HG02678 (cell line): Measurements from ENCODE around the gene NRTN.
"Not testable (repeated sequence)": the region's sequence is repeated elsewhere in the genome, so short reads cannot be mapped to it uniquely, and the experiment has no call there.

Source experiments
- ATAC-seq: cut with Tn5 transposase; IDR thresholded peaks from one replicate; pipeline ENCODE4 v1.9.1; 2021; ENCODE audit warnings: mild to moderate bottlenecking, moderate library complexity; ENCODE audit not compliant: unreplicated experiment

The NRTN gene

GRCh38 chr19:5804516-5805461, at the start of gene NRTN:
Gene NRTN (plus strand): TSS chr19:5805067. CDS start chr19:5824166, 19,099 bp downstream.
- no peak for ATAC-seq

- ATAC-seq = no peak
These were observed 42.2 kb upstream of the NRTN start for GRCh38 chr19:5762608-5763217.

- no peak for ATAC-seq
These were observed 39.6 kb upstream of the NRTN start for GRCh38 chr19:5765220-5765619.

- ATAC-seq = no peak
These were observed 36.9 kb upstream of the NRTN start for GRCh38 chr19:5767949-5768348.

- ATAC-seq = no peak
These were observed 32.5 kb upstream of the NRTN start for GRCh38 chr19:5772416-5772815.

- ATAC-seq = no peak
These were observed 31.6 kb upstream of the NRTN start for GRCh38 chr19:5773276-5773675.

- ATAC-seq = no peak
These were observed 29.9 kb upstream of the NRTN start for GRCh38 chr19:5774921-5775320.

- ATAC-seq = no peak
These were observed 29.1 kb upstream of the NRTN start for GRCh38 chr19:5775668-5776309.

GRCh38 chr19:5778402-5778801, 26.5 kb upstream of the NRTN start:
- ATAC-seq = no peak

GRCh38 chr19:5780916-5781315, 24.0 kb upstream of the NRTN start:
- not testable (repeated sequence) for ATAC-seq

GRCh38 chr19:5782322-5782721, 22.5 kb upstream of the NRTN start:
- no peak for ATAC-seq

GRCh38 chr19:5782945-5783919, 21.6 kb upstream of the NRTN start:
- no peak for ATAC-seq

GRCh38 chr19:5784581-5785147, 20.2 kb upstream of the NRTN start, which contains the start of gene PRR22:
Gene PRR22 (minus strand): TSS chr19:5784746. CDS start chr19:5784660, 86 bp downstream.
- no peak for ATAC-seq

GRCh38 chr19:5785423-5785822, 19.4 kb upstream of the NRTN start:
- ATAC-seq = no peak

GRCh38 chr19:5786593-5787408, 18.1 kb upstream of the NRTN start:
- no peak for ATAC-seq

- no peak for ATAC-seq
These were observed 17.3 kb upstream of the NRTN start for GRCh38 chr19:5787409-5788182.

GRCh38 chr19:5788422-5788821, 16.4 kb upstream of the NRTN start:
- no peak for ATAC-seq

GRCh38 chr19:5789351-5789761, 15.5 kb upstream of the NRTN start:
- no peak for ATAC-seq
